EL (cell line): ENCODE results near the gene AXL.
"Not testable (repeated sequence)": the region's sequence is repeated elsewhere in the genome, so short reads cannot be mapped to it uniquely, and the experiment has no call there.

Experiments used
- DNase-seq: peaks from one replicate; pipeline ENCODE4 v3.0.0-alpha.2; 2016

Gene AXL

GRCh38 chr19:41288673-41289530, 69.9 kb downstream of the AXL start:
- no peak for DNase-seq

GRCh38 chr19:41289814-41290213, 70.8 kb downstream of the AXL start:
- DNase-seq = not testable (repeated sequence)

GRCh38 chr19:41294393-41294792, 75.4 kb downstream of the AXL start:
- no peak for DNase-seq

GRCh38 chr19:41295499-41295898, 76.5 kb downstream of the AXL start:
- no peak for DNase-seq

GRCh38 chr19:41296433-41296871, 77.4 kb downstream of the AXL start:
- no peak for DNase-seq

GRCh38 chr19:41297628-41298347, 78.8 kb downstream of the AXL start:
- DNase-seq = no peak

- DNase-seq = peak; percentile 44
These were observed 79.4 kb downstream of the AXL start for GRCh38 chr19:41298348-41298964.

GRCh38 chr19:41299046-41299754, 80.2 kb downstream of the AXL start:
- DNase-seq = no peak

- DNase-seq = peak; percentile 53
These were observed 80.7 kb downstream of the AXL start for GRCh38 chr19:41299755-41300089.

GRCh38 chr19:41300555-41300954, 81.5 kb downstream of the AXL start:
- no peak for DNase-seq

- DNase-seq = no peak
These were observed 83.8 kb downstream of the AXL start for GRCh38 chr19:41302624-41303351.

- DNase-seq = no peak
These were observed 84.9 kb downstream of the AXL start for GRCh38 chr19:41303954-41304353.

- no peak for DNase-seq
These were observed 85.9 kb downstream of the AXL start for GRCh38 chr19:41304706-41305483.

- DNase-seq = no peak
These were observed 87.1 kb downstream of the AXL start for GRCh38 chr19:41305927-41306793.

- no peak for DNase-seq
These were observed 88.3 kb downstream of the AXL start for GRCh38 chr19:41307090-41307875.

- DNase-seq = no peak
These were observed 89.0 kb downstream of the AXL start for GRCh38 chr19:41307954-41308449.

GRCh38 chr19:41308450-41309179, 89.6 kb downstream of the AXL start:
- peak; percentile 89 for DNase-seq

- peak; percentile 26 for DNase-seq
These were observed 90.4 kb downstream of the AXL start for GRCh38 chr19:41309180-41310032.
